GM12878 (cell line): ENCODE results near the gene THBS3. TPM values are rescaled to one million over a fixed set of nuclear protein-coding genes. Genes with fewer than 3 reads are reported as not detected.

Experiments
- BHLHE40 ChIP-seq, 2 experiments: fragments of 450-650 bp in 1 of 2; IDR thresholded peaks; 2 replicates each; pipeline ENCODE4 v1.6.1; 2011 to 2017; ENCODE audit warnings: low read depth in 2 of 2, borderline replicate concordance in 1 of 2, improper control_type of control experiment in 1 of 2, low read length in 1 of 2, mild to moderate bottlenecking in 1 of 2
- CBFB ChIP-seq: IDR thresholded peaks from 2 replicates; pipeline ENCODE4 v1.6.1; 2016; ENCODE audit warnings: antibody characterized with exemption, low read depth
- CHD4 ChIP-seq: fragments of 200-600 bp; sonication (generic); IDR thresholded peaks from 2 replicates; pipeline ENCODE4 v1.6.1; 2016; ENCODE audit warnings: mild to moderate bottlenecking
- E2F8 ChIP-seq: fragments of 450-650 bp; IDR thresholded peaks from 2 replicates; pipeline ENCODE4 v1.6.1; 2018; ENCODE audit warnings: mild to moderate bottlenecking, low read depth, moderate library complexity; ENCODE audit not compliant: partially characterized antibody
- GATAD2B ChIP-seq: fragments of 450-650 bp; conservative IDR thresholded peaks from 2 replicates; pipeline ENCODE4 v1.6.1; 2017; ENCODE audit warnings: low read depth, mild to moderate bottlenecking, moderate library complexity
- MXI1 ChIP-seq: fragments of 150-350 bp; IDR thresholded peaks from 2 replicates; pipeline ENCODE4 v1.6.1; 2011; ENCODE audit warnings: low read depth, mild to moderate bottlenecking, inconsistent platforms, low read length, improper control_type of control experiment
- NBN ChIP-seq: fragments of 450-650 bp; IDR thresholded peaks from 2 replicates; pipeline ENCODE4 v1.6.1; 2016
- NFIC ChIP-seq: IDR thresholded peaks from 2 replicates; pipeline ENCODE4 v1.6.1; 2012; ENCODE audit warnings: low read depth, mild to moderate bottlenecking, inconsistent platforms, low read length, moderate library complexity
- NFYA ChIP-seq: IDR thresholded peaks from 2 replicates; pipeline ENCODE4 v1.6.1; 2011; ENCODE audit warnings: low read depth, mild to moderate bottlenecking, low read length, improper control_type of control experiment, borderline replicate concordance
- NRF1 ChIP-seq: conservative IDR thresholded peaks from 2 replicates; pipeline ENCODE4 v1.6.1; 2011; ENCODE audit warnings: mild to moderate bottlenecking, low read depth, low read length, improper control_type of control experiment
- PAX5 ChIP-seq: IDR thresholded peaks from 2 replicates; pipeline ENCODE4 v1.6.1; 2011; ENCODE audit warnings: low read depth, low read length, borderline replicate concordance
- PBX3 ChIP-seq: IDR thresholded peaks from 2 replicates; pipeline ENCODE4 v1.6.1; 2011; ENCODE audit warnings: mild to moderate bottlenecking, low read depth, low read length, moderate library complexity; ENCODE audit not compliant: insufficient replicate concordance
- POLR2AphosphoS2 ChIP-seq: IDR thresholded peaks from 2 replicates; pipeline ENCODE4 v1.6.1; 2011; ENCODE audit warnings: low read depth, mild to moderate bottlenecking, low read length, improper control_type of control experiment, moderate library complexity
- RFX5 ChIP-seq: IDR thresholded peaks from 2 replicates; pipeline ENCODE4 v1.6.1; 2011; ENCODE audit warnings: low read depth, low read length, improper control_type of control experiment
- SKIL ChIP-seq: fragments of 450-650 bp; IDR thresholded peaks from 2 replicates; pipeline ENCODE4 v1.6.1; 2017; ENCODE audit warnings: mild to moderate bottlenecking, low read depth, inconsistent platforms; ENCODE audit not compliant: poor library complexity, severe bottlenecking
- SMAD1 ChIP-seq: fragments of 450-650 bp; IDR thresholded peaks from 2 replicates; pipeline ENCODE4 v1.6.1; 2018; ENCODE audit warnings: mild to moderate bottlenecking, low read depth; ENCODE audit not compliant: partially characterized antibody
- SREBF2 ChIP-seq: IDR thresholded peaks from 2 replicates; pipeline ENCODE4 v1.6.1; 2012; ENCODE audit warnings: mild to moderate bottlenecking, low read length
- SUZ12 ChIP-seq: fragments of 200-600 bp; sonication (generic); IDR thresholded peaks from one replicate; pipeline ENCODE4 v1.6.1; 2018; ENCODE audit warnings: antibody characterized with exemption, mild to moderate bottlenecking; ENCODE audit not compliant: unreplicated experiment
- TBL1XR1 ChIP-seq: IDR thresholded peaks from 2 replicates; pipeline ENCODE4 v1.6.1; 2012; ENCODE audit warnings: low read depth, low read length, improper control_type of control experiment
- TCF12 ChIP-seq: IDR thresholded peaks from 2 replicates; pipeline ENCODE4 v1.6.1; 2011; ENCODE audit warnings: low read depth, mild to moderate bottlenecking, low read length
- TCF3 ChIP-seq: IDR thresholded peaks from 2 replicates; pipeline ENCODE4 v1.6.1; 2012; ENCODE audit warnings: low read depth, mild to moderate bottlenecking, low read length, borderline replicate concordance; ENCODE audit not compliant: insufficient read depth
- YY1 ChIP-seq: IDR thresholded peaks from 2 replicates; pipeline ENCODE4 v1.6.1; 2011; ENCODE audit warnings: low read depth, mild to moderate bottlenecking, low read length
- ZBED1 ChIP-seq: IDR thresholded peaks from 2 replicates; pipeline ENCODE4 v1.6.1; 2016; ENCODE audit warnings: borderline replicate concordance
- ZNF217 ChIP-seq: fragments of 450-650 bp; IDR thresholded peaks from 2 replicates; pipeline ENCODE4 v1.6.1; 2017; ENCODE audit warnings: antibody characterized with exemption, mild to moderate bottlenecking
- ZNF24 ChIP-seq: fragments of 450-650 bp; IDR thresholded peaks from 2 replicates; pipeline ENCODE4 v1.6.1; 2017; ENCODE audit warnings: antibody characterized with exemption, mild to moderate bottlenecking
- polyA plus RNA-seq, 11 experiments: library from polyadenylated mRNA; depleted of rRNA in 4 of 11; unstranded in 6 of 11; stranded (reverse) in 5 of 11; fragments of >200 nt; fragmentation: Nextera tagmentation in 4 of 11; fragmentation: Illumina TruSeq in 1 of 11; extraction: Ambion mirVana in 4 of 11; extraction: Trizol in 1 of 11; gene quantifications; 1 replicate in 1 of 11; 2 replicates in 10 of 11; pipeline versions ENCODE4 v1.2.1 to v1.2.3, GENCODE V29; 2011 to 2016; ENCODE audit warnings: inconsistent platforms in 2 of 11, missing spikeins in 2 of 11, low read depth in 1 of 11
- total RNA-seq, 4 experiments: library from RNA; depleted of rRNA in 3 of 4; stranded (reverse); fragments of >200 nt in 3 of 4; fragmentation: Illumina TruSeq in 1 of 4; extraction: Trizol in 1 of 4; gene quantifications; 2 replicates each; pipeline versions ENCODE4 v1.2.1 to v1.2.3, GENCODE V29; 2013 to 2021

The THBS3 gene
- total and polyA plus RNA-seq, 10 of the 15 experiments (the other 5 are each of a cell fraction or from before 2014, with no cell fraction given): 0.66 to 3.6 (median 2.0) TPM

GRCh38 chr1:155206891-155207805 lies 549 bp downstream of the THBS3 start (continued):
- TF ChIP-seq SREBF2 (no peak), SUZ12 (no peak), SMAD1 (no peak), NBN (peak; percentile 78; the same call in 1 of the 2 replicates), CHD4 (no peak), TCF3 (0 out of 2 replicates have a peak, but pooled peaks have one; percentile 47), NRF1 (no peak), ZNF24 (no peak), PBX3 (peak; percentile 42), POLR2AphosphoS2 (no peak), NFIC (no peak), ZBED1 (no peak), TCF12 (peak; percentile 60; the same call in 1 of the 2 replicates), E2F8 (no peak), RFX5 (no peak), GATAD2B (0 out of 2 replicates have a peak, but pooled peaks have one; percentile 26), NFYA (no peak), SKIL (peak; percentile 21), CBFB (no peak), BHLHE40 (IDR thresholded peaks at IDR 0.05; ENCODE audit: borderline replicate concordance in 1 of 2, low read depth in 2 of 2, low read length in 1 of 2) (peak; percentile 12 to 20; a peak in 1 of 4 replicates), ZNF217 (no peak), PAX5 (0 out of 2 replicates have a peak, but pooled peaks have one; percentile 46), MXI1 (peak; percentile 42; the same call in 1 of the 2 replicates), YY1 (peak; percentile 83), TBL1XR1 (no peak)
